Fibroblast of lung (primary cell): ENCODE data around the gene PACS2. TPM values are rescaled to one million over a fixed set of nuclear protein-coding genes. Genes with fewer than 3 reads are reported as not detected.

Experiments used
- DNase-seq, 2 donors: peaks; one replicate each; pipeline versions ENCODE4 v3.0.0 to v3.0.0-alpha.2; 2010; ENCODE audit warnings: low read depth in 2 of 2
- H2AFZ ChIP-seq: 2 replicates; pipeline ENCODE4 v1.5.1; 2012; ENCODE audit warnings: low read length, control low read depth, inconsistent platforms
- H3K27ac ChIP-seq: 2 replicates; pipeline ENCODE4 v1.5.1; 2011; ENCODE audit warnings: low read length, control low read depth; ENCODE audit not compliant: insufficient read depth
- H3K27me3 ChIP-seq: 2 replicates; pipeline ENCODE4 v1.5.1; 2011; ENCODE audit warnings: mild to moderate bottlenecking, low read length; ENCODE audit not compliant: control insufficient read depth, insufficient read depth
- H3K36me3 ChIP-seq: 2 replicates; pipeline ENCODE4 v1.5.1; 2011; ENCODE audit warnings: low read length; ENCODE audit not compliant: control insufficient read depth, insufficient read depth
- H3K4me1 ChIP-seq: 2 replicates; pipeline ENCODE4 v1.5.1; 2011; ENCODE audit warnings: low read length; ENCODE audit not compliant: control insufficient read depth, insufficient read depth; ENCODE audit errors: extremely low read depth
- H3K4me2 ChIP-seq: 2 replicates; pipeline ENCODE4 v1.5.1; 2011; ENCODE audit warnings: low read length, control low read depth; ENCODE audit not compliant: insufficient read depth; ENCODE audit errors: extremely low read depth
- H3K4me3 ChIP-seq, 4 experiments: fragments of 200-600 bp in 1 of 4; sonication (generic) in 1 of 4; replicated peaks in 1 of 4; 2 replicates each; pipeline ENCODE4 v1.5.1; 2011 to 2016; ENCODE audit warnings: low read length in 4 of 4, low read depth in 3 of 4, mild to moderate bottlenecking in 3 of 4, control low read depth in 2 of 4, inconsistent platforms in 1 of 4, mixed read lengths in 1 of 4; ENCODE audit not compliant: insufficient read depth in 1 of 4; ENCODE audit errors: control extremely low read depth in 1 of 4
- H3K79me2 ChIP-seq: 2 replicates; pipeline ENCODE4 v1.5.1; 2012; ENCODE audit warnings: mild to moderate bottlenecking, low read length, inconsistent platforms; ENCODE audit not compliant: control insufficient read depth, insufficient read depth
- H3K9ac ChIP-seq: 2 replicates; pipeline ENCODE4 v1.5.1; 2011; ENCODE audit warnings: mild to moderate bottlenecking, low read length, control low read depth; ENCODE audit not compliant: insufficient read depth
- H3K9me3 ChIP-seq: 2 replicates; pipeline ENCODE4 v1.5.1; 2012; ENCODE audit warnings: low read depth, low read length; ENCODE audit not compliant: control insufficient read depth, insufficient read depth
- H4K20me1 ChIP-seq: 2 replicates; pipeline ENCODE4 v1.5.1; 2011; ENCODE audit warnings: low read length; ENCODE audit not compliant: control insufficient read depth, insufficient read depth; ENCODE audit errors: extremely low read depth
- EZH2 ChIP-seq: IDR thresholded peaks from 2 replicates; pipeline ENCODE4 v1.5.1; 2012; ENCODE audit warnings: low read length, control low read depth, mild to moderate bottlenecking; ENCODE audit errors: missing control alignments
- polyA plus RNA-seq, 2 donors: library from polyadenylated mRNA; depleted of rRNA in 1 of 2; stranded (reverse) in 1 of 2; unstranded in 1 of 2; fragments of >200 nt; gene quantifications; 2 replicates each; pipeline ENCODE4 v1.2.1, GENCODE V29; 2011 to 2012; ENCODE audit warnings: missing spikeins in 1 of 2
- total RNA-seq: library from RNA; depleted of rRNA; stranded (reverse); fragments of >200 nt; gene quantifications from 2 replicates; pipeline ENCODE4 v1.2.1, GENCODE V29; 2014
- TF ChIP-seq, protein P1 (sequence below), 2 donors: IDR thresholded peaks in 1 of 2; conservative IDR thresholded peaks in 1 of 2; 1 replicate in 1 of 2; 2 replicates in 1 of 2; pipeline ENCODE4 v1.5.1; 2011 to 2012; ENCODE audit warnings: low read length in 2 of 2, control low read depth in 1 of 2, inconsistent platforms in 1 of 2, low read depth in 1 of 2, mild to moderate bottlenecking in 1 of 2

Gene PACS2
- total and polyA plus RNA-seq, 2 donors (not counting 1 experiment from before 2014, with no cell fraction given), result 20.3 to 52.5 TPM

DNA sequence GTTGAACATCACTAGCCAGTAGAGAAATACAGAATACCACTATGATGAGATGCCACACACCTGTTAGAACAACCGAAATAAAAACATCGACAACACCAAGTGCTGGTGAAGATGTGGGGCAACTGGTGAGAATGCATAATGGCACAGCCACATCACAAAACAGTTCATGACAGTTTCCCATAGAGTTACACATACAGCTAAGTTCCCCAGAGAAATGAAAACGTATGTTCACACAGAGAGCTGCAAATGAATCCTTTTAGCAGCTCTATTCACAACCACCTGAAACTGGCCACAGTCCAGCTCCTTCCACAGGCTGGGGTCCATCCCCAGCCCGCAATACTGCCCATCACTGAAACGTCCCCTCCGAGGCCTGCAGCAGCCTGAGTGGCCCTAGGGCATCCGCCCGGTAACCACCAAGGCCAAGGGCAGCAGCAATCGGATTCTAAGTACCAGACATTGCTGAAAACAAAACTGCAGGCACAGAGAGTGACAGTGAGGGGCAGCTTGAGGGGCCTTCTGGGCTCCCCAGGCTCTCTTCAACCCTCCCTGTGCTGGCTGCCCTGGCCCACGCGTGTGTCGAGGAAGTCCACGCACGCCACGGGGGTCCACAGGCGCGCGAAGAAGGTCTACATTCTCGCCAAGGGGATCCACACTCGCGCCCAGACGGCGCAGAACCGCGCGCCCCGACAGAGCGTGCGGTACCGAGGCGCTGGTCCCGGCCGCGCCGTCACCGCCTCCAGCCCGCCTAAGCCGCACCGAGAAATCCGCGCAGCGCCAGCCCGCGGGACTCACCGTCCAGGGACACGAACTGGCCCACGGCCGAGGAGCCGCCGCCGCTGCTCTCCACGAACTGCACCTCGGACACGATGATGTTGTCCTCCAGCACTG, 14.7 kb upstream of the PACS2 start:
- Histone ChIP-seq H3K4me2 (peak overlapping the region; percentile 94), H3K4me3 (peak overlapping the region; percentile 49 to 87 (median 78)), H4K20me1 (no peaks in the 10 kb centered on the region), H2AFZ (peak overlapping the region; percentile 94), H3K27me3 (no peaks in the 10 kb centered on the region), H3K27ac (peak overlapping the region; percentile 88), H3K36me3 (no peaks in the 10 kb centered on the region), H3K9me3 (no peaks in the 10 kb centered on the region), H3K79me2 (peaks cover 18% of the 10 kb centered on the region), H3K4me1 (peaks cover 2% of the 10 kb centered on the region), H3K9ac (peak overlapping the region; percentile 96)
- TF ChIP-seq EZH2, result no peak
- TF ChIP-seq, protein P1, sequence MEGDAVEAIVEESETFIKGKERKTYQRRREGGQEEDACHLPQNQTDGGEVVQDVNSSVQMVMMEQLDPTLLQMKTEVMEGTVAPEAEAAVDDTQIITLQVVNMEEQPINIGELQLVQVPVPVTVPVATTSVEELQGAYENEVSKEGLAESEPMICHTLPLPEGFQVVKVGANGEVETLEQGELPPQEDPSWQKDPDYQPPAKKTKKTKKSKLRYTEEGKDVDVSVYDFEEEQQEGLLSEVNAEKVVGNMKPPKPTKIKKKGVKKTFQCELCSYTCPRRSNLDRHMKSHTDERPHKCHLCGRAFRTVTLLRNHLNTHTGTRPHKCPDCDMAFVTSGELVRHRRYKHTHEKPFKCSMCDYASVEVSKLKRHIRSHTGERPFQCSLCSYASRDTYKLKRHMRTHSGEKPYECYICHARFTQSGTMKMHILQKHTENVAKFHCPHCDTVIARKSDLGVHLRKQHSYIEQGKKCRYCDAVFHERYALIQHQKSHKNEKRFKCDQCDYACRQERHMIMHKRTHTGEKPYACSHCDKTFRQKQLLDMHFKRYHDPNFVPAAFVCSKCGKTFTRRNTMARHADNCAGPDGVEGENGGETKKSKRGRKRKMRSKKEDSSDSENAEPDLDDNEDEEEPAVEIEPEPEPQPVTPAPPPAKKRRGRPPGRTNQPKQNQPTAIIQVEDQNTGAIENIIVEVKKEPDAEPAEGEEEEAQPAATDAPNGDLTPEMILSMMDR (conservative IDR thresholded peaks at IDR 0.05 in 1 of 2, IDR thresholded peaks at IDR 0.05 in 1 of 2; ENCODE audit: low read depth in 1 of 2, low read length in 2 of 2), result no peak
- peak in 1 of 2 donors; percentile 8 for DNase-seq

DNA sequence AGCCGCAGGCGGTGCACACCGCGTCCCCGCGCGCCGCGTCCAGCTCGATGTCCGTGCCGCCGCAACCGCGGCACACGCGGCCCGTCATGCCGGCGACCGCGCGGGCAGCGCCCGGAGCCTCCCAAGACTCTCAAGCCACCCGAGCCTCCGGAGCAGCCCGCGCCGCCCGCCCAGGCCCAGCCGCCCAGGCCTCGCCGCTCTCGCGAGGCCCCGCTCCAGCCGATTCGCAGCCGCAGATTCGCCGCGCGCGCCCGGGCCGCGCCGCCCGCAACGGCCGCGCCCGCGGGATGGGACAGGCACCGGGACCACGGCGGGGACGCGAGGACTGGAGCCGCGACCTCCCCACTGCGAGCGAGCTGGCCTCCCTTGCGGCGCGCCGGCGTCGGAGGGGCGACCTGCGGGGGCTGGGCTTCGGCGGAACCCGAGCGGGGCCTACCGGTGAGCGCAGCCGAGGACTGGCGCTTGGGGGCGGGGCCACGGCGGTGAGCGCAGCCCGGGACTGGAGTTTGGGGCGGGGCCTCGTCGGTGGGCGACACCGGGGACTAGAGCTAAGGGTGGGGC, 13.9 kb upstream of the PACS2 start, which contains the start of gene BRF1:
TSS of gene BRF1 (minus strand) at position 460 of the 561 bp plus-strand sequence. CDS start at position 88, 372 bp downstream.
- Histone ChIP-seq H3K9ac (peak within 1 kb of the TSS; percentile 96), H3K9me3 (no peaks in the 10 kb centered on the region), H3K27ac (peak within 1 kb of the TSS; percentile 88), H3K4me2 (peak within 1 kb of the TSS; percentile 94), H3K4me1 (peaks cover 2% of the 10 kb centered on the region), H2AFZ (peak within 1 kb of the TSS; percentile 94), H4K20me1 (no peaks in the 10 kb centered on the region), H3K27me3 (no peaks in the 10 kb centered on the region), H3K4me3 (peak within 1 kb of the TSS; percentile 70 to 87 (median 86)), H3K36me3 (no peaks in the 10 kb centered on the region), H3K79me2 (peaks cover 15% of the 10 kb centered on the region)
- no peak for TF ChIP-seq EZH2
- TF ChIP-seq, protein P1 (conservative IDR thresholded peaks at IDR 0.05 in 1 of 2, IDR thresholded peaks at IDR 0.05 in 1 of 2; ENCODE audit: low read depth in 1 of 2, low read length in 2 of 2), result no peak
- DNase-seq, result peak; percentile 88 to 91
